OCI-LY7 (cell line): ENCODE measurements around the gene GRIP1. TPM values are rescaled to one million over a fixed set of nuclear protein-coding genes. Genes with fewer than 3 reads are reported as not detected.

ENCODE experiments used
- BruUV-seq: library from RNA; stranded (reverse); fragments of 400-500 nt; replicated peaks from 2 replicates; lab custom pipeline; 2021; lab: Mats Ljungman, UMichigan
- CTCF ChIA-PET: fragments of 300-600 bp; sonication (Branson Sonifier 250); formaldehyde crosslinking; loops from one replicate; lab custom pipeline; 2022; ENCODE audit warnings: antibody characterized with exemption; ENCODE audit not compliant: unreplicated experiment; lab: Charles Lee
- POLR2A ChIA-PET: fragments of 300-600 bp; sonication (Branson Sonifier 250); formaldehyde crosslinking; loops from one replicate; lab custom pipeline; 2022; ENCODE audit warnings: antibody characterized with exemption; lab: Charles Lee
- DNase-seq: peaks from one replicate; pipeline ENCODE4 v3.0.0-alpha.2; 2015; ENCODE audit warnings: low spot score
- H2AFZ ChIP-seq: fragments of 200-600 bp; sonication (generic), shearing (Covaris generic); 2 replicates; pipeline ENCODE4 v1.6.1; 2014; ENCODE audit warnings: mild to moderate bottlenecking, antibody characterized with exemption, low read length, moderate library complexity
- H3K27ac ChIP-seq: fragments of 200-600 bp; sonication (generic); 2 replicates; pipeline ENCODE4 v1.5.1; 2014; ENCODE audit warnings: mixed run types, low read depth, mild to moderate bottlenecking, moderate library complexity, low read length, inconsistent platforms; ENCODE audit not compliant: poor library complexity, severe bottlenecking
- H3K36me3 ChIP-seq: fragments of 200-600 bp; sonication (generic); 2 replicates; pipeline ENCODE4 v1.6.1; 2014; ENCODE audit warnings: mild to moderate bottlenecking, antibody characterized with exemption, low read length, moderate library complexity, mixed read lengths; ENCODE audit not compliant: insufficient read depth
- H3K4me1 ChIP-seq: fragments of 200-600 bp; sonication (generic); 2 replicates; pipeline ENCODE4 v1.5.1; 2014; ENCODE audit warnings: mild to moderate bottlenecking, low read length; ENCODE audit not compliant: insufficient read depth, poor library complexity, severe bottlenecking
- H3K4me2 ChIP-seq: fragments of 200-600 bp; sonication (generic); 2 replicates; pipeline ENCODE4 v1.6.1; 2014; ENCODE audit warnings: mild to moderate bottlenecking, low read length
- H3K4me3 ChIP-seq: fragments of 200-600 bp; sonication (generic); 2 replicates; pipeline ENCODE4 v1.5.1; 2014; ENCODE audit warnings: mild to moderate bottlenecking, low read depth, low read length; ENCODE audit not compliant: poor library complexity, severe bottlenecking
- H3K79me2 ChIP-seq: fragments of 200-600 bp; sonication (generic); 2 replicates; pipeline ENCODE4 v1.6.1; 2016; ENCODE audit warnings: low read depth, mild to moderate bottlenecking, low read length, moderate library complexity, mixed read lengths; ENCODE audit not compliant: insufficient read depth
- H3K9me2 ChIP-seq: fragments of 200-600 bp; sonication (generic); 2 replicates; pipeline ENCODE4 v1.6.1; 2016; ENCODE audit warnings: mild to moderate bottlenecking, low read length, mixed read lengths; ENCODE audit not compliant: insufficient read depth
- H3K9me3 ChIP-seq: fragments of 200-600 bp; sonication (generic); 2 replicates; pipeline ENCODE4 v1.6.1; 2014; ENCODE audit warnings: mild to moderate bottlenecking, mixed run types, low read length, mixed read lengths
- H4K20me1 ChIP-seq: fragments of 200-600 bp; sonication (generic); 2 replicates; pipeline ENCODE4 v1.6.1; 2014; ENCODE audit warnings: mild to moderate bottlenecking, antibody characterized with exemption, low read length, moderate library complexity, mixed read lengths; ENCODE audit not compliant: insufficient read depth
- EZH2phosphoT487 ChIP-seq: fragments of 200-600 bp; sonication (generic); IDR thresholded peaks from 2 replicates; pipeline ENCODE4 v1.6.1; 2018; ENCODE audit warnings: low read depth, borderline replicate concordance, mild to moderate bottlenecking, mixed run types, antibody characterized with exemption, low read length, moderate library complexity, mixed read lengths
- intact Hi-C: fragments of 100-400 bp; cut with micrococcal nuclease; formaldehyde crosslinking; loops from one replicate; pipeline ENCODE4 v1.10.0; 2022; ENCODE audit not compliant: unreplicated experiment
- total RNA-seq, 2 experiments: library from RNA; depleted of rRNA in 1 of 2; stranded (reverse); fragments of >200 nt in 1 of 2; shearing (Covaris generic) in 1 of 2; gene quantifications; 2 replicates each; pipeline ENCODE4 v1.2.3, GENCODE V29; 2014 to 2022
- TF ChIP-seq, protein P1 (sequence below): fragments of 200-600 bp; sonication (generic); conservative IDR thresholded peaks from 2 replicates; pipeline ENCODE4 v1.5.1; 2014; ENCODE audit warnings: mild to moderate bottlenecking, antibody characterized with exemption, low read length, moderate library complexity, mixed read lengths

The GRIP1 gene
- total RNA-seq, 2 experiments from 2014 or later, result 4.1 to 7.6 TPM

DNA sequence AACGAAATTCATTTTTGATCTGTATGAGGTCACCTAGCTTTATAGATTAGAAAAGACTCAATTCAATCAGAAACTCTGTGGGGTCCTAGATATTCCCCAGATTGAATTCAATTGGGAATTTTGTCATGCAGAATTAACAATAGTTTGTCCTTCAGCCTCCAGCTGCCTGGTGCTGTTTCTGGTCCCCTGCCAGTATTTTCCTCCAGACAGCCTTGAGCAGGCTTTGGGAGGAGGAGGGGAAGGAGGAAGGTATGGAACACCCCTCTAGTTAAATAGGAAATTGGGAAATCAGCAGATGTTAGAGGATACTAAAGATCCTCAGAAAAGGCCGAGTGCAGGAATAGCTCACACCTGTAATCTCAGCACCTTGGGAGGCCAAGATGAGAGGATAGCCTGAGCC, 10.6 kb downstream of the GRIP1 start:
- Histone ChIP-seq H3K9me3 (no peaks in the 10 kb centered on the region), H3K79me2 (no peaks in the 10 kb centered on the region), H3K4me3 (no peak overlapping the region), H3K9me2 (no peaks in the 10 kb centered on the region), H3K4me1 (no peaks in the 10 kb centered on the region), H3K36me3 (no peaks in the 10 kb centered on the region), H3K4me2 (no peak overlapping the region), H2AFZ (no peak overlapping the region), H3K27ac (no peak overlapping the region), H4K20me1 (no peaks in the 10 kb centered on the region)
- no peak for DNase-seq
- no TSS peak for BruUV-seq
- ChIA-PET POLR2A (interaction anchor here (0.7 to 1.4 kb wide), 4 partner anchors 9 to 31 kb away, joined by 3 read pairs; no protein-coding TSS in a partner anchor), CTCF (no interaction called here)
- TF ChIP-seq, protein P1, sequence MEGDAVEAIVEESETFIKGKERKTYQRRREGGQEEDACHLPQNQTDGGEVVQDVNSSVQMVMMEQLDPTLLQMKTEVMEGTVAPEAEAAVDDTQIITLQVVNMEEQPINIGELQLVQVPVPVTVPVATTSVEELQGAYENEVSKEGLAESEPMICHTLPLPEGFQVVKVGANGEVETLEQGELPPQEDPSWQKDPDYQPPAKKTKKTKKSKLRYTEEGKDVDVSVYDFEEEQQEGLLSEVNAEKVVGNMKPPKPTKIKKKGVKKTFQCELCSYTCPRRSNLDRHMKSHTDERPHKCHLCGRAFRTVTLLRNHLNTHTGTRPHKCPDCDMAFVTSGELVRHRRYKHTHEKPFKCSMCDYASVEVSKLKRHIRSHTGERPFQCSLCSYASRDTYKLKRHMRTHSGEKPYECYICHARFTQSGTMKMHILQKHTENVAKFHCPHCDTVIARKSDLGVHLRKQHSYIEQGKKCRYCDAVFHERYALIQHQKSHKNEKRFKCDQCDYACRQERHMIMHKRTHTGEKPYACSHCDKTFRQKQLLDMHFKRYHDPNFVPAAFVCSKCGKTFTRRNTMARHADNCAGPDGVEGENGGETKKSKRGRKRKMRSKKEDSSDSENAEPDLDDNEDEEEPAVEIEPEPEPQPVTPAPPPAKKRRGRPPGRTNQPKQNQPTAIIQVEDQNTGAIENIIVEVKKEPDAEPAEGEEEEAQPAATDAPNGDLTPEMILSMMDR, result no peak
- TF ChIP-seq EZH2phosphoT487, result no peak
- intact Hi-C loops, result no loop called here

DNA sequence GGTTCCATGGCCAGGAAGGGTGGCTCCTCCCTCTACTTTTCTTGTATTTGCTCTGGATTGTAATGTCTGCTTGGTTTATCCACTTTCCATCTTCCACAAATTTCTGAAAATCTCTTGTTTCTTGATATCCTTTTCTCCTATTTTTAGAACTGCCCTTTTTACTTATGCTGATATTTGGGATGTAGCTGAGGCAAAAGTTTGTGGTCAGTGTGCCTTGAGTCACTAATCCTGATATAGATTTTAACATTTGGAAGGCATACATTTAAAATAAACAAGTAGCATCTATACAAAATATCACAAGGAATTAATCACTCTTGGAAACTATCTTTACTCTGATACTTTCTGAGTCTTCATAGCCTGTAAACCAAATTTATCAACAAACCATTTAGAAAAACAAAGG, 11.0 kb downstream of the GRIP1 start:
- Histone ChIP-seq H3K36me3 (no peaks in the 10 kb centered on the region), H3K9me3 (no peaks in the 10 kb centered on the region), H3K79me2 (no peaks in the 10 kb centered on the region), H3K27ac (no peak overlapping the region), H3K4me2 (no peak overlapping the region), H3K9me2 (no peaks in the 10 kb centered on the region), H2AFZ (no peak overlapping the region), H3K4me1 (no peaks in the 10 kb centered on the region), H4K20me1 (no peaks in the 10 kb centered on the region), H3K4me3 (no peak overlapping the region)
- DNase-seq, result no peak
- ChIA-PET POLR2A (interaction anchor here (0.7 to 1.3 kb wide), 2 partner anchors 17 to 25 kb away, joined by 3 read pairs; no protein-coding TSS in a partner anchor), CTCF (no interaction called here)
- TF ChIP-seq, protein P1, result no peak
- no peak for TF ChIP-seq EZH2phosphoT487
- intact Hi-C loops, result no loop called here
- no TSS peak for BruUV-seq

- no TSS peak for BruUV-seq
- Histone ChIP-seq H3K9me2 (no peaks in the 10 kb centered on the region), H3K4me1 (peaks cover 14% of the 10 kb centered on the region), H3K36me3 (no peaks in the 10 kb centered on the region), H3K79me2 (no peaks in the 10 kb centered on the region), H3K9me3 (no peaks in the 10 kb centered on the region), H3K27ac (no peak overlapping the region), H2AFZ (no peak overlapping the region), H3K4me2 (no peak overlapping the region), H3K4me3 (no peak overlapping the region), H4K20me1 (no peaks in the 10 kb centered on the region)
- intact Hi-C loops, result no loop called here
- no peak for DNase-seq
- POLR2A ChIA-PET, result interaction anchor here (0.9 to 3.8 kb wide), 4 partner anchors 10 to 16 kb away, joined by 3 to 16 read pairs (median 5); no protein-coding TSS in a partner anchor
- TF ChIP-seq, protein P1, result no peak
- TF ChIP-seq EZH2phosphoT487, result no peak
- CTCF ChIA-PET, result no interaction called here
Observed at GRCh38 chr12:66666481-66666880, 12.4 kb downstream of the GRIP1 start.
